GM12878 (cell line): Measurements from ENCODE around the gene CDYL2. TPM values are rescaled to one million over a fixed set of nuclear protein-coding genes. Genes with fewer than 3 reads are reported as not detected.

ENCODE experiments used
- ATAC-seq: fragments of 200-7000 bp; cut with Tn5 transposase; 3 replicates; pipeline ENCODE4 v1.9.1; 2020; ENCODE audit warnings: mild to moderate bottlenecking, moderate library complexity
- BruUV-seq: library from RNA; stranded (reverse); fragments of 400-500 nt; replicated peaks from 2 replicates; lab custom pipeline; 2021; lab: Mats Ljungman, UMichigan
- CTCF ChIA-PET: fragments of 300-600 bp; sonication (Branson Sonifier 250); formaldehyde crosslinking; extraction: SDS; loops from one replicate; lab custom pipeline; 2021; ENCODE audit warnings: inconsistent platforms; lab: Yijun Ruan, JAX
- POLR2A ChIA-PET: fragments of 350-600 bp; formaldehyde crosslinking; extraction: SDS; loops from one replicate; lab custom pipeline; 2021; ENCODE audit warnings: inconsistent platforms; lab: Charles Lee
- RAD21 ChIA-PET: fragments of 300-600 bp; sonication (Branson Sonifier 250); formaldehyde crosslinking; loops from one replicate; lab custom pipeline; 2023; ENCODE audit warnings: antibody characterized with exemption; ENCODE audit not compliant: unreplicated experiment; lab: Charles Lee
- SMC1A ChIA-PET: fragments of 300-600 bp; sonication (Branson Sonifier 250); formaldehyde crosslinking; loops from one replicate; lab custom pipeline; 2023; ENCODE audit not compliant: unreplicated experiment, uncharacterized antibody; lab: Charles Lee
- DNase-seq: peaks from one replicate; pipeline ENCODE4 v3.0.0-alpha.2; 2011; ENCODE audit warnings: low read depth, low spot score
- FAIRE-seq: peaks from 3 replicates; lab custom pipeline; 2011; peaks lifted over from hg19 to GRCh38; lab: Jason Lieb, UNC
- H2AFZ ChIP-seq: 2 replicates; pipeline ENCODE4 v1.6.0; 2011; ENCODE audit warnings: low read depth, low read length, control low read depth; ENCODE audit not compliant: control insufficient read depth
- H3K27ac ChIP-seq: 2 replicates; pipeline ENCODE4 v1.5.1; 2011; ENCODE audit warnings: control low read depth; ENCODE audit not compliant: control insufficient read depth, insufficient read depth
- H3K27me3 ChIP-seq, 2 experiments: replicated peaks in 1 of 2; 2 replicates each; pipeline versions ENCODE4 v1.6.0 to v1.6.1; 2011; ENCODE audit warnings: low read length in 1 of 2; ENCODE audit not compliant: control insufficient read depth in 2 of 2, insufficient read depth in 2 of 2
- H3K36me3 ChIP-seq, 2 experiments: 2 replicates each; pipeline ENCODE4 v1.5.1; 2011; ENCODE audit warnings: low read length in 1 of 2; ENCODE audit not compliant: control insufficient read depth in 2 of 2, insufficient read depth in 2 of 2
- H3K4me1 ChIP-seq: 2 replicates; pipeline ENCODE4 v1.6.1; 2011; ENCODE audit warnings: mild to moderate bottlenecking, low read length, moderate library complexity, mixed read lengths; ENCODE audit not compliant: control insufficient read depth, insufficient read depth
- H3K4me2 ChIP-seq: 2 replicates; pipeline ENCODE4 v1.6.0; 2011; ENCODE audit warnings: control low read depth; ENCODE audit not compliant: control insufficient read depth, insufficient read depth
- H3K4me3 ChIP-seq: fragments of 200-600 bp; sonication (generic); 2 replicates; pipeline ENCODE4 v1.5.1; 2016
- H3K79me2 ChIP-seq: 2 replicates; pipeline ENCODE4 v1.6.0; 2011; ENCODE audit warnings: low read length; ENCODE audit not compliant: control insufficient read depth, insufficient read depth
- H3K9ac ChIP-seq: 2 replicates; pipeline ENCODE4 v1.8.0; 2011; ENCODE audit warnings: low read length, control low read depth, mixed read lengths; ENCODE audit not compliant: control insufficient read depth, insufficient read depth
- H3K9me3 ChIP-seq: replicated peaks from 3 replicates; pipeline ENCODE4 v1.5.1; 2011; ENCODE audit warnings: mild to moderate bottlenecking, low read length; ENCODE audit not compliant: control insufficient read depth, insufficient read depth
- H4K20me1 ChIP-seq: 2 replicates; pipeline ENCODE4 v1.6.0; 2011; ENCODE audit not compliant: control insufficient read depth, insufficient read depth
- BCL3 ChIP-seq: IDR thresholded peaks from 2 replicates; pipeline ENCODE4 v1.6.1; 2011; ENCODE audit warnings: borderline replicate concordance, low read depth, mild to moderate bottlenecking, moderate library complexity, low read length; ENCODE audit not compliant: insufficient read depth, poor library complexity, severe bottlenecking
- CBFB ChIP-seq: IDR thresholded peaks from 2 replicates; pipeline ENCODE4 v1.6.1; 2016; ENCODE audit warnings: antibody characterized with exemption, low read depth
- CREM ChIP-seq: IDR thresholded peaks from 2 replicates; pipeline ENCODE4 v1.6.1; 2014; ENCODE audit warnings: antibody characterized with exemption, low read depth
- EED ChIP-seq: sonication (generic); IDR thresholded peaks from 2 replicates; pipeline ENCODE4 v1.6.1; 2016; ENCODE audit warnings: antibody characterized with exemption, low read depth
- ETV6 ChIP-seq, 2 experiments: fragments of 450-650 bp in 1 of 2; IDR thresholded peaks in 1 of 2; conservative IDR thresholded peaks in 1 of 2; 2 replicates each; pipeline ENCODE4 v1.6.1; 2014; ENCODE audit warnings: antibody characterized with exemption in 1 of 2, borderline replicate concordance in 1 of 2, low read depth in 1 of 2, mild to moderate bottlenecking in 1 of 2, moderate library complexity in 1 of 2
- FOXM1 ChIP-seq: IDR thresholded peaks from 2 replicates; pipeline ENCODE4 v1.6.1; 2012; ENCODE audit warnings: low read depth, mild to moderate bottlenecking, inconsistent platforms, low read length, moderate library complexity
- HDAC6 ChIP-seq: fragments of 200-600 bp; sonication (generic); IDR thresholded peaks from one replicate; pipeline ENCODE4 v1.8.0; 2017; ENCODE audit warnings: antibody characterized with exemption; ENCODE audit not compliant: unreplicated experiment
- JUNB ChIP-seq: IDR thresholded peaks from 2 replicates; pipeline ENCODE4 v1.6.1; 2016; ENCODE audit warnings: antibody characterized with exemption, mild to moderate bottlenecking
- MTA3 ChIP-seq: IDR thresholded peaks from 2 replicates; pipeline ENCODE4 v1.6.1; 2012; ENCODE audit warnings: low read length, inconsistent platforms, borderline replicate concordance
- MXI1 ChIP-seq: fragments of 150-350 bp; IDR thresholded peaks from 2 replicates; pipeline ENCODE4 v1.6.1; 2011; ENCODE audit warnings: low read depth, mild to moderate bottlenecking, inconsistent platforms, low read length, improper control_type of control experiment
- NFIC ChIP-seq: IDR thresholded peaks from 2 replicates; pipeline ENCODE4 v1.6.1; 2012; ENCODE audit warnings: low read depth, mild to moderate bottlenecking, inconsistent platforms, low read length, moderate library complexity
- POLR2A ChIP-seq: IDR thresholded peaks from 2 replicates; pipeline ENCODE4 v1.6.1; 2011; ENCODE audit warnings: low read depth, mild to moderate bottlenecking, low read length
- RCOR1 ChIP-seq: conservative IDR thresholded peaks from 2 replicates; pipeline ENCODE4 v1.6.1; 2012; ENCODE audit warnings: low read depth, low read length, improper control_type of control experiment
- RUNX3 ChIP-seq: IDR thresholded peaks from 2 replicates; pipeline ENCODE4 v1.6.1; 2012; ENCODE audit warnings: low read length, inconsistent platforms
- SREBF2 ChIP-seq: IDR thresholded peaks from 2 replicates; pipeline ENCODE4 v1.6.1; 2012; ENCODE audit warnings: mild to moderate bottlenecking, low read length
- SRF ChIP-seq, 2 experiments: IDR thresholded peaks; 2 replicates each; pipeline ENCODE4 v1.6.1; 2011; ENCODE audit warnings: low read depth in 2 of 2, low read length in 2 of 2, mild to moderate bottlenecking in 1 of 2, moderate library complexity in 1 of 2
- TCF3 ChIP-seq: IDR thresholded peaks from 2 replicates; pipeline ENCODE4 v1.6.1; 2012; ENCODE audit warnings: low read depth, mild to moderate bottlenecking, low read length, borderline replicate concordance; ENCODE audit not compliant: insufficient read depth
- ZBED1 ChIP-seq: IDR thresholded peaks from 2 replicates; pipeline ENCODE4 v1.6.1; 2016; ENCODE audit warnings: borderline replicate concordance
- ZNF687 ChIP-seq: fragments of 450-650 bp; IDR thresholded peaks from 2 replicates; pipeline ENCODE4 v1.6.1; 2017; ENCODE audit warnings: mild to moderate bottlenecking, moderate library complexity
- WGBS: methylation state at CpG from one replicate; pipeline ENCODE4 v1.1.6; 2016; ENCODE audit warnings: low lambda C conversion rate; ENCODE audit not compliant: insufficient replicate concordance, insufficient coverage; ENCODE audit errors: missing lambda C conversion rate; 5-methylcytosine and 5-hydroxymethylcytosine counted together
- in situ Hi-C: fragments of 300-500 bp; cut with MboI; formaldehyde crosslinking; loops from 9 replicates; pipeline ENCODE4 v1.14.3; 2018; ENCODE audit warnings: mixed read lengths
- intact Hi-C: fragments of 100-400 bp; cut with micrococcal nuclease; formaldehyde crosslinking; loops from one replicate; pipeline ENCODE4 v1.14.2; 2022; ENCODE audit not compliant: unreplicated experiment
- polyA plus RNA-seq, 11 experiments: library from polyadenylated mRNA; depleted of rRNA in 4 of 11; unstranded in 6 of 11; stranded (reverse) in 5 of 11; fragments of >200 nt; fragmentation: Nextera tagmentation in 4 of 11; fragmentation: Illumina TruSeq in 1 of 11; extraction: Ambion mirVana in 4 of 11; extraction: Trizol in 1 of 11; gene quantifications; 1 replicate in 1 of 11; 2 replicates in 10 of 11; pipeline versions ENCODE4 v1.2.1 to v1.2.3, GENCODE V29; 2011 to 2016; ENCODE audit warnings: inconsistent platforms in 2 of 11, missing spikeins in 2 of 11, low read depth in 1 of 11
- total RNA-seq, 4 experiments: library from RNA; depleted of rRNA in 3 of 4; stranded (reverse); fragments of >200 nt in 3 of 4; fragmentation: Illumina TruSeq in 1 of 4; extraction: Trizol in 1 of 4; gene quantifications; 2 replicates each; pipeline versions ENCODE4 v1.2.1 to v1.2.3, GENCODE V29; 2013 to 2021
- TF ChIP-seq, protein P1 (sequence below): fragments of 450-650 bp; IDR thresholded peaks from 2 replicates; pipeline ENCODE4 v1.6.1; 2014; ENCODE audit warnings: mild to moderate bottlenecking

CDYL2 gene
- total and polyA plus RNA-seq, 10 of the 15 experiments (the other 5 are each of a cell fraction or from before 2014, with no cell fraction given) = 0.27 to 22.9 (median 3.9) TPM

- Histone ChIP-seq H2AFZ (no peak overlapping the region), H3K27ac (no peak overlapping the region), H3K36me3 (no peaks in the 10 kb centered on the region), H3K4me1 (peaks cover 37% of the 10 kb centered on the region), H4K20me1 (no peaks in the 10 kb centered on the region), H3K79me2 (no peaks in the 10 kb centered on the region), H3K4me3 (no peak overlapping the region), H3K27me3 (no peaks in the 10 kb centered on the region), H3K9ac (no peak overlapping the region), H3K9me3 (no peaks in the 10 kb centered on the region; the same call in 1 of the 3 replicates), H3K4me2 (no peak overlapping the region)
- FAIRE-seq = peak; percentile 18
- no TSS peak for BruUV-seq
- ChIA-PET SMC1A (interaction anchor here (1.2 kb wide), 1 partner anchor 57 kb away, joined by 3 read pairs; no protein-coding TSS in a partner anchor), RAD21 (interaction anchor here (1.2 kb wide), 1 partner anchor 57 kb away, joined by 3 read pairs; no protein-coding TSS in a partner anchor), CTCF (no interaction called here), POLR2A (no interaction called here)
- WGBS = 46% methylated on average over 3 of the region's 3 CpGs
- intact Hi-C loops = loop anchor here (5.0 kb wide), 1 partner anchor 94 kb away; no protein-coding TSS in a partner anchor
- no peak for ATAC-seq
- in situ Hi-C loops = no loop called here
- DNase-seq = no peak
- TF ChIP-seq EED = peak; percentile 97
- TF ChIP-seq SREBF2 = no peak
- no peak for TF ChIP-seq MXI1
- peak; percentile 84 for TF ChIP-seq BCL3
- peak; percentile 61; the same call in 1 of the 2 replicates for TF ChIP-seq CREM
- TF ChIP-seq FOXM1 = peak; percentile 86; the same call in 1 of the 2 replicates
- no peak for TF ChIP-seq RCOR1
- TF ChIP-seq JUNB = peak; percentile 86
- TF ChIP-seq ZBED1 = peak; percentile 43; the same call in 1 of the 2 replicates
- no peak for TF ChIP-seq HDAC6
- TF ChIP-seq TCF3 = 0 out of 2 replicates have a peak, but pooled peaks have one; percentile 17
- TF ChIP-seq NFIC = peak; percentile 81; the same call in 1 of the 2 replicates
- 0 out of 2 replicates have a peak, but pooled peaks have one; percentile 51 for TF ChIP-seq CBFB
- TF ChIP-seq RUNX3 = peak; percentile 83
- TF ChIP-seq ZNF687 = no peak
- peak in 1 of 2 experiments; percentile 69; a peak in 2 of 4 replicates for TF ChIP-seq ETV6 (conservative IDR thresholded peaks at IDR 0.05 in 1 of 2, IDR thresholded peaks at IDR 0.05 in 1 of 2; ENCODE audit: borderline replicate concordance in 1 of 2, low read depth in 1 of 2)
- TF ChIP-seq, protein P1, sequence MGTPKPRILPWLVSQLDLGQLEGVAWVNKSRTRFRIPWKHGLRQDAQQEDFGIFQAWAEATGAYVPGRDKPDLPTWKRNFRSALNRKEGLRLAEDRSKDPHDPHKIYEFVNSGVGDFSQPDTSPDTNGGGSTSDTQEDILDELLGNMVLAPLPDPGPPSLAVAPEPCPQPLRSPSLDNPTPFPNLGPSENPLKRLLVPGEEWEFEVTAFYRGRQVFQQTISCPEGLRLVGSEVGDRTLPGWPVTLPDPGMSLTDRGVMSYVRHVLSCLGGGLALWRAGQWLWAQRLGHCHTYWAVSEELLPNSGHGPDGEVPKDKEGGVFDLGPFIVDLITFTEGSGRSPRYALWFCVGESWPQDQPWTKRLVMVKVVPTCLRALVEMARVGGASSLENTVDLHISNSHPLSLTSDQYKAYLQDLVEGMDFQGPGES = no peak
- no peak for TF ChIP-seq POLR2A
- TF ChIP-seq MTA3 = peak; percentile 73; the same call in 1 of the 2 replicates
- TF ChIP-seq SRF (IDR thresholded peaks at IDR 0.05; ENCODE audit: low read depth in 2 of 2, low read length in 2 of 2) = 0 out of 4 replicates have a peak, but pooled peaks of 1 of the 2 experiments have one; percentile 69
Measured at GRCh38 chr16:80583466-80583865, 220.9 kb downstream of the CDYL2 start.
